ENCODE data around the gene GCM1.

The GCM1 gene

GRCh38 chr6:53144802-53145201, 3.8 kb downstream of the GCM1 start:
- no peak for DNase-seq

- no peak for DNase-seq
Observed at GRCh38 chr6:53143710-53144109, 4.9 kb downstream of the GCM1 start.

GRCh38 chr6:53142810-53143209, 5.8 kb downstream of the GCM1 start:
- DNase-seq = no peak

- DNase-seq = no peak
Observed at GRCh38 chr6:53139841-53140413, 8.7 kb downstream of the GCM1 start.

GRCh38 chr6:53136000-53136609, 12.5 kb downstream of the GCM1 start:
- DNase-seq = no peak

- DNase-seq = peak; percentile 78
Observed at GRCh38 chr6:53134601-53135235, 13.9 kb downstream of the GCM1 start.

GRCh38 chr6:53133961-53134360, 14.7 kb downstream of the GCM1 start:
- no peak for DNase-seq

GRCh38 chr6:53130569-53131290, 17.9 kb downstream of the GCM1 start:
- no peak for DNase-seq

GRCh38 chr6:53128842-53129241, 19.8 kb downstream of the GCM1 start:
- DNase-seq = no peak

- DNase-seq = no peak
Observed at GRCh38 chr6:53125276-53125675, 23.4 kb downstream of the GCM1 start.

- DNase-seq = no peak
Observed at GRCh38 chr6:53124131-53124800, 24.4 kb downstream of the GCM1 start.

GRCh38 chr6:53119772-53120409, 28.8 kb downstream of the GCM1 start:
- DNase-seq = no peak

- no peak for DNase-seq
Observed at GRCh38 chr6:53119349-53119748, 29.3 kb downstream of the GCM1 start.

GRCh38 chr6:53115741-53116140, 32.9 kb downstream of the GCM1 start:
- no peak for DNase-seq

GRCh38 chr6:53115113-53115512, 33.5 kb downstream of the GCM1 start:
- no peak for DNase-seq

GRCh38 chr6:53113742-53114141, 34.9 kb downstream of the GCM1 start:
- no peak for DNase-seq

GRCh38 chr6:53112871-53113270, 35.8 kb downstream of the GCM1 start:
- no peak for DNase-seq

- no peak for DNase-seq
Observed at GRCh38 chr6:53112404-53112803, 36.2 kb downstream of the GCM1 start.

GRCh38 chr6:53111865-53112264, 36.8 kb downstream of the GCM1 start:
- no peak for DNase-seq

GRCh38 chr6:53109612-53110011, 39.0 kb downstream of the GCM1 start:
- DNase-seq = no peak

GRCh38 chr6:53107091-53107490, 41.5 kb downstream of the GCM1 start:
- no peak for DNase-seq

GRCh38 chr6:53104916-53105315, 43.7 kb downstream of the GCM1 start:
- DNase-seq = no peak
